CD4-positive, CD25-positive, alpha-beta regulatory T cell (primary cell): ENCODE data around the gene FBXL3. TPM values are rescaled to one million over a fixed set of nuclear protein-coding genes. Genes with fewer than 3 reads are reported as not detected.

Experiments
- ATAC-seq, 2 donors: fragments of 150-1000 bp; cut with Tn5 transposase; one replicate each; pipeline ENCODE4 v1.10.0; 2021; ENCODE audit warnings: low read depth in 2 of 2, moderate number of reproducible peaks in 2 of 2, moderate library complexity in 1 of 2
- DNase-seq, 3 donors: peaks; one replicate each; pipeline versions ENCODE4 v3.0.0 to v3.0.0-alpha.2; 2012 to 2022; ENCODE audit warnings: mixed read lengths in 1 of 3
- H3K27ac ChIP-seq: one replicate; pipeline ENCODE4 v1.7.0; 2013; ENCODE audit warnings: mild to moderate bottlenecking, low read length; ENCODE audit not compliant: insufficient read depth, poor library complexity, severe bottlenecking
- H3K27me3 ChIP-seq: one replicate; pipeline ENCODE4 v1.7.0; 2013; ENCODE audit warnings: low read length; ENCODE audit not compliant: control insufficient read depth, insufficient read depth
- H3K36me3 ChIP-seq: one replicate; pipeline ENCODE4 v1.7.0; 2013; ENCODE audit warnings: mild to moderate bottlenecking, low read length, moderate library complexity; ENCODE audit not compliant: control insufficient read depth, insufficient read depth
- H3K4me1 ChIP-seq: 2 replicates; pipeline ENCODE4 v1.7.0; 2013; ENCODE audit warnings: mild to moderate bottlenecking, low read length; ENCODE audit not compliant: insufficient read depth, control insufficient read depth, poor library complexity, severe bottlenecking
- H3K4me3 ChIP-seq: one replicate; pipeline ENCODE4 v1.7.0; 2013; ENCODE audit warnings: low read depth, mild to moderate bottlenecking, low read length, moderate library complexity
- H3K9me3 ChIP-seq, 2 experiments: 1 replicate in 1 of 2; 2 replicates in 1 of 2; pipeline ENCODE4 v1.7.0; 2013; ENCODE audit warnings: low read length in 2 of 2, mild to moderate bottlenecking in 1 of 2, moderate library complexity in 1 of 2; ENCODE audit not compliant: control insufficient read depth in 2 of 2
- H3K27ac Mint-ChIP-seq, 3 donors: one replicate each; pipeline ENCODE4 v1.8.0; 2020 to 2022; ENCODE audit warnings: mild to moderate bottlenecking in 3 of 3, mixed read lengths in 3 of 3, moderate library complexity in 2 of 3
- H3K27me3 Mint-ChIP-seq: one replicate; pipeline ENCODE4 v1.8.0; 2022; ENCODE audit warnings: mild to moderate bottlenecking, mixed read lengths
- H3K36me3 Mint-ChIP-seq: one replicate; pipeline ENCODE4 v1.8.0; 2020; ENCODE audit warnings: mixed read lengths
- H3K4me1 Mint-ChIP-seq, 4 donors: one replicate each; pipeline ENCODE4 v1.8.0; 2020 to 2022; ENCODE audit warnings: mixed read lengths in 4 of 4, mild to moderate bottlenecking in 1 of 4
- H3K4me3 Mint-ChIP-seq, 4 donors: one replicate each; pipeline ENCODE4 v1.8.0; 2020 to 2022; ENCODE audit warnings: mild to moderate bottlenecking in 4 of 4, mixed read lengths in 4 of 4, moderate library complexity in 3 of 4
- H3K9me3 Mint-ChIP-seq, 7 donors: one replicate each; pipeline ENCODE4 v1.8.0; 2020 to 2022; ENCODE audit warnings: mixed read lengths in 7 of 7, mild to moderate bottlenecking in 3 of 7, moderate library complexity in 2 of 7
- polyA plus RNA-seq, 4 donors: library from polyadenylated mRNA; unstranded; fragments of 300-500 nt; fragmentation: Illumina TruSeq; gene quantifications; one replicate each; pipeline ENCODE4 v1.2.3, GENCODE V29; 2021
- total RNA-seq: library from RNA; stranded (reverse); gene quantifications from one replicate; pipeline ENCODE4 v1.2.3, GENCODE V29; 2022

Gene FBXL3
- total and polyA plus RNA-seq, 5 donors from 2014 or later = 36.7 to 89.0 (median 51.0) TPM

- Histone ChIP-seq H3K4me1 (peaks cover 28% of the 10 kb centered on the region), H3K36me3 (peaks cover 26% of the 10 kb centered on the region), H3K4me3 (peak overlapping the region; percentile 99), H3K9me3 (no peaks in the 10 kb centered on the region), H3K27me3 (no peaks in the 10 kb centered on the region), H3K27ac (no peak overlapping the region)
- DNase-seq = no peak
- peaks cover 25% of the 10 kb centered on the region for H3K36me3 Mint-ChIP-seq
- no peak for ATAC-seq
- H3K4me3 Mint-ChIP-seq = peak overlapping the region; percentile 90 to 98 (median 95)
- H3K4me1 Mint-ChIP-seq = peaks cover 16 to 72% (median 51%) of the 10 kb centered on the region in 4 donors
- H3K27ac Mint-ChIP-seq = peak overlapping the region; percentile 67 to 99 (median 67)
- H3K27me3 Mint-ChIP-seq = no peaks in the 10 kb centered on the region
- H3K9me3 Mint-ChIP-seq = no peaks in the 10 kb centered on the region
Measured at GRCh38 chr13:76994281-76994680, 32.7 kb downstream of the FBXL3 start.

GRCh38 chr13:76993473-76993872 lies 33.5 kb downstream of the FBXL3 start:
- no peak for ATAC-seq
- H3K36me3 ChIP-seq = peaks cover 18% of the 10 kb centered on the region
- H3K4me3 ChIP-seq = peak overlapping the region; percentile 99
- Mint-ChIP-seq H3K27me3 (no peaks in the 10 kb centered on the region), H3K27ac (peak overlapping the region; percentile 98 to 100 (median 99)), H3K4me3 (peak overlapping the region; percentile 90 to 98 (median 95)), H3K9me3 (no peaks in the 10 kb centered on the region), H3K36me3 (peaks cover 17% of the 10 kb centered on the region), H3K4me1 (peaks cover 14 to 68% (median 43%) of the 10 kb centered on the region in 4 donors)
- peaks cover 28% of the 10 kb centered on the region for H3K4me1 ChIP-seq
- DNase-seq = no peak
- H3K27me3 ChIP-seq = no peaks in the 10 kb centered on the region
- no peaks in the 10 kb centered on the region for H3K9me3 ChIP-seq
- H3K27ac ChIP-seq = peak overlapping the region; percentile 99

- Mint-ChIP-seq H3K9me3 (no peaks in the 10 kb centered on the region), H3K4me1 (peaks cover 9 to 63% (median 38%) of the 10 kb centered on the region in 4 donors)
Measured at GRCh38 chr13:76993021-76993420, 33.9 kb downstream of the FBXL3 start.

DNA sequence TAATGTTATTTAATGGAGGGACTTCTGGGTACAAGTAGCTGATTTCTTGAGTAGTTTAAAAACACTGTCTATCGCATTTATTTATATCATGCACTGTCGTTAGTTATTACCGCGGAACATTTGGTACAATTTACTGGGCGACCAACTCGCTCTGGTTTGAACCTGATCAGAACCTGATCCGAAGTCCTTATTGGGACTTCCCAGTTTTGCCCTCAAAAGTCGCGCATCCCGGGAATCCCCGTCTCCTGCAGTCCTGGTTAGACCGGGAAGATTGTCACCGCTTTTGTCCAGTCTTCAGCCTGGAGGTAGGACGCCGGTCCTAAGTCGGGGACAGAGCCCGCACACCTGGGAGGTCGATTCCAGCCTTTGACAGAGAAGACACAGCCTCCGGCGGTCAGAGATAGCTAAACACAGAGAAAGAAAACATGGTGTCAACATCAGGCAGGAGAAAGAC lies 34.4 kb downstream of the FBXL3 start:
- Mint-ChIP-seq H3K27me3 (no peaks in the 10 kb centered on the region), H3K4me1 (peaks cover 7 to 61% (median 37%) of the 10 kb centered on the region in 4 donors), H3K9me3 (no peaks in the 10 kb centered on the region), H3K27ac (peak overlapping the region; percentile 98 to 100 (median 99)), H3K36me3 (peaks cover 12% of the 10 kb centered on the region), H3K4me3 (peak overlapping the region; percentile 90 to 98 (median 95))
- Histone ChIP-seq H3K4me3 (peak overlapping the region; percentile 99), H3K27ac (peak overlapping the region; percentile 99), H3K4me1 (peaks cover 28% of the 10 kb centered on the region), H3K36me3 (peaks cover 9% of the 10 kb centered on the region), H3K27me3 (no peaks in the 10 kb centered on the region), H3K9me3 (no peaks in the 10 kb centered on the region)
- no peak for ATAC-seq
- no peak for DNase-seq

More at GRCh38 chr13:76993021-76993420, 33.9 kb downstream of the FBXL3 start:
- peak overlapping the region; percentile 90 to 98 (median 95) for H3K4me3 Mint-ChIP-seq
- no peaks in the 10 kb centered on the region for H3K27me3 Mint-ChIP-seq
- ATAC-seq (no peak), DNase-seq (no peak)
- no peaks in the 10 kb centered on the region for H3K27me3 ChIP-seq
- peak overlapping the region; percentile 99 for H3K4me3 ChIP-seq
- peaks cover 14% of the 10 kb centered on the region for H3K36me3 ChIP-seq
- peaks cover 28% of the 10 kb centered on the region for H3K4me1 ChIP-seq
- peaks cover 12% of the 10 kb centered on the region for H3K36me3 Mint-ChIP-seq
- H3K27ac Mint-ChIP-seq = peak overlapping the region; percentile 98 to 100 (median 99)
- no peaks in the 10 kb centered on the region for H3K9me3 ChIP-seq
- peak overlapping the region; percentile 99 for H3K27ac ChIP-seq

- Histone ChIP-seq H3K9me3 (no peaks in the 10 kb centered on the region), H3K27me3 (no peaks in the 10 kb centered on the region), H3K4me3 (peak within 1 kb of the TSS; percentile 99), H3K36me3 (peaks cover 7% of the 10 kb centered on the region), H3K27ac (peak within 1 kb of the TSS; percentile 99), H3K4me1 (peaks cover 28% of the 10 kb centered on the region)
- Mint-ChIP-seq H3K36me3 (peaks cover 12% of the 10 kb centered on the region), H3K27ac (peak within 1 kb of the TSS; percentile 98 to 100 (median 99)), H3K9me3 (no peaks in the 10 kb centered on the region), H3K27me3 (no peaks in the 10 kb centered on the region), H3K4me3 (peak within 1 kb of the TSS; percentile 90 to 98 (median 95)), H3K4me1 (peaks cover 7 to 58% (median 37%) of the 10 kb centered on the region in 4 donors)
- ATAC-seq (peak; percentile 87 to 89), DNase-seq (peak; percentile 93 to 98 (median 97))
Measured at GRCh38 chr13:76991796-76992547, 35.0 kb downstream of the FBXL3 start, which contains the start of gene CLN5. CLN5 (plus strand) TSS chr13:76992081; CDS start chr13:76992099, 18 bp downstream.

GRCh38 chr13:76991432-76991795 lies 35.5 kb downstream of the FBXL3 start:
- Mint-ChIP-seq H3K4me1 (peaks cover 7 to 55% (median 33%) of the 10 kb centered on the region in 4 donors), H3K4me3 (peak overlapping the region; percentile 90 to 98 (median 95)), H3K27me3 (no peaks in the 10 kb centered on the region), H3K36me3 (peaks cover 8% of the 10 kb centered on the region), H3K9me3 (no peaks in the 10 kb centered on the region), H3K27ac (peak overlapping the region; percentile 98 to 100 (median 99))
- ATAC-seq (peak; percentile 62 to 70), DNase-seq (peak; percentile 73 to 86 (median 86))
- Histone ChIP-seq H3K4me3 (peak overlapping the region; percentile 51), H3K27ac (peak overlapping the region; percentile 99), H3K27me3 (no peaks in the 10 kb centered on the region), H3K4me1 (peaks cover 28% of the 10 kb centered on the region), H3K36me3 (peaks cover 7% of the 10 kb centered on the region), H3K9me3 (no peaks in the 10 kb centered on the region)

- peaks cover 32% of the 10 kb centered on the region for H3K27me3 Mint-ChIP-seq
Measured at GRCh38 chr13:76983676-76984075, 43.3 kb downstream of the FBXL3 start.

More at GRCh38 chr13:76983676-76984075, 43.3 kb downstream of the FBXL3 start:
- Histone ChIP-seq H3K4me1 (peaks cover 8% of the 10 kb centered on the region), H3K9me3 (no peaks in the 10 kb centered on the region), H3K27me3 (peaks cover 10% of the 10 kb centered on the region), H3K36me3 (no peaks in the 10 kb centered on the region), H3K4me3 (no peak overlapping the region), H3K27ac (no peak overlapping the region)
- H3K4me3 Mint-ChIP-seq = no peak overlapping the region
- H3K27ac Mint-ChIP-seq = no peak overlapping the region
- DNase-seq (no peak), ATAC-seq (no peak)
- no peaks in the 10 kb centered on the region for H3K36me3 Mint-ChIP-seq
- H3K4me1 Mint-ChIP-seq = peaks cover 2 to 11% (median 8%) of the 10 kb centered on the region in 4 donors
- peaks cover 0 to 2% (median 0%) of the 10 kb centered on the region in 7 donors for H3K9me3 Mint-ChIP-seq
